ENCODE measurements around the gene RBM38.

The RBM38 gene

GRCh38 chr20:57439993-57440392 is 48.8 kb downstream of the RBM38 start:
- DNase-seq = no peak

DNA sequence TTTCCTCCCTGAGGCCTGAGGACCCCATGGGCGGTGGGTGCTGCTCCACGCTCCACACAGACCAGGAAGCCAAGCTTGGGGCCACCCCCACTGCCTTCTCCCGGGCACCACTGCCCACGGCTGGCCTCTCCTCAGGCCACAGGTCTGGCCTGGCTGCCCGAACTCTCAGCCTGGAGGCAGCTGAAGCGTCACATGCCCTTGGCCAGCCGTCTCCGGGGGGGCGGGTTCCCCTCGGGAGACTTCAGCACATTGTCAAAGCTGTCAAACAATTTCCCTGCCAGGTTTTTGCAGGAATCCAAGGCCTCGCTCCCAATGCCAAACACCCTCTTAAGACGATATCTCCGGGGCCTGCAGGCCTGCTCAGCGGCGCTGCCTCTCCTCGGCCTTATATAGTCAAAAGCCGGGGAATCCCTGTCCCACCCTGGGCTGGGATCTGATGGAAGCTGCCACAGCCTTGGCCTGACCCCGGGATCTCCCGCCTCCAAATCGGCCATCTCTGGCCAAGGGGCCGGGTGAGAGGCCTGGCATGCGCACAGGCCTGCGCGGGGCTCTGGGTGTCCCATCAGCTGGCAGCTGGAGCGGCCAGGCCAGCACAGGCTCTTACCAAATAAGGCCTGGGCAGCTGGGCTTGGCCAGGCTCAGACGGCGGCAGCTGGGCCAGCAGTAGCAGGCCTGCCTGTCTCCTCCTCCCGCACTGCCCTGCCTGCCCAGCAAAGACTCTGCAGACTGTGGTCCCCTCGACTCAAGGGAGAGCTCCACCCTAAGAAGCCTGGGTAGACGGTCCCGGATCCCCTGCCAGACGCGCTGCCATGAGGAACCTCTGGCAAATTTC is 49.7 kb downstream of the RBM38 start:
- DNase-seq = no peak

- DNase-seq = no peak
Measured at GRCh38 chr20:57441510-57442154, 50.4 kb downstream of the RBM38 start.

- DNase-seq = no peak
Measured at GRCh38 chr20:57442158-57442887, 51.1 kb downstream of the RBM38 start.

DNA sequence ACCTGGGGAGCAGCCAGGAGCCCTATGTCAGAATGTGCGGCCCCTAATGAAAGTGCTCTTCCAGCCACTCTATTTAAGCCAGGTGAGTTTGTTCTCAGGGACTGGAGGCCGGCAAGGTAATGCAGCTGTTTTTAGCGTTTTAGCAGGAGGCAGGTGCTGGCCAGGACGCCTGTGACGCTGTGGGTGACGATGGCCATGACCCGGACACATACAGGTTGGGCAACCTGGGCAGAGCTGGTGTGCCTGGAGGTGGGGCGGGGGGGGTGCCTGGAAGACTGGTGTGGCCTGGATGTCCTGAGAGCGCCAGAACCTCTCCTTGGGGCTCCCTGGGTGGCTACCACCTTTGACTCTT is 51.7 kb downstream of the RBM38 start:
- DNase-seq = no peak

GRCh38 chr20:57443349-57444265 is 52.4 kb downstream of the RBM38 start:
- no peak for DNase-seq

GRCh38 chr20:57444394-57445048 is 53.3 kb downstream of the RBM38 start:
- DNase-seq = no peak

DNA sequence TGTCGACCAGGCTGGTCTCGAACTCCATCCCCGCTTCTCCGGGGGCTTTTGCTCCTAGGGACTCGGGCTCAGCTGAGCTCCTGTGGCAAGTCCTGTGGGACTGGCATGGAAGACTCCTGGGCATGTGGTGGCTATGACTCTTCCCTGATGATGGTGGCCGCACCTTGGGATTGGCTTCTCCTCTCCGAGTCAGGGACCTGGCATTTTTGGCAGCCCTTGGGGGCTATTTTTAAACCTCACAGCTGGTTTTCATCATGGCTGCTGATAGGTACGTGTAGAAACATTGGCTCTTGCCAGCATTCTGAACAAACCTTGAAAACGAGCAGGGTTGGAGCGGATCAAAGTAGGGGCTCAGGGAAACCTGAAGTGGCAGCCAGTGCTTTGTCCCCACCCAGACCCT is 54.1 kb downstream of the RBM38 start:
- DNase-seq = no peak

DNA sequence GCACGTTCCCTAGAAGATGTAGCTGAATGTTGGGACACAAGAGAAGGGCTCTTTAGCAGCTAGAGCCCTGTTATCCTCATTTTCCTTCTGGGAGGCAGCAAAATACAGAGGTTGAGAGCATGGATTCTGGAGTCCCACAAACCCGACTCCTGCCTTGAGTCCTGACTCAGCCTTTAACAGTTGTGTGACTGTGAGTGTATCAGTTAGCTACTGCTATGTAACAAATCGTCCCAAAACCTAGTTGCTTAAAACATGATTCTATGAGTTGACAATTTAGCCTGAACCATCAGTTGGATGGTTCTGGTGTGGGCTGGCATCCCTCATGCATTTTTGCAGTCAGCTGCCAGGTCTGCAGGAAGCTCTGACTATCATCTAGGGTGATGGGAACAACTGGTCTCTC is 54.6 kb downstream of the RBM38 start:
- DNase-seq = no peak

DNA sequence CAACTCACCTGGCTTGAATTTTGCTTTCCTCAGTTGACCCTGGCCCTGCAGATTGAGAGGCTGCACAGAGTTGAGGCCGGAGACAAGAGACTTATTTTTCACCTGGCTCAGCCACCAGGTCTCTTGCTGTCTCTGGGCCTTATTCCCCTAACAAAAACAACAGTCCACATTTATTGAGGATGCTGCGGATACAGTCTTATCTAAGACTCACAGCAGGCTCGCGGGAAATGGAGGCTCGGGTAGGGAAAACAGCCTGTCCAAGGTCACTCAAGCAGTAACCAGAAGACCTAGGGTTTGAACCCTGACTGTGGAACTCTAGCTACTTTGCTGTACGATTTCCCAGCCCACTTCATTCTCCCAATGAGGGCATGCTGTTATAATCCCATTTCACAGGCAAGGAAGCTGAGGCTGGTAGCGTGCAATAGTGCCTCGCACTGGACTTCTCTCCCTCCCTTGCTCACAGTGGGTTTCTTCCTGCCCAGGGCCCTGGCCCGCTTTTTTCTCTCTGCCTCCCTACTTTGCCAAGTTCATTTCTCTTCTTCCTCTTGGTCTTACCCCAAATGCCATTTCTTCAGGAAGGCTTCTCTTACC is 57.7 kb downstream of the RBM38 start:
- DNase-seq = no peak

DNA sequence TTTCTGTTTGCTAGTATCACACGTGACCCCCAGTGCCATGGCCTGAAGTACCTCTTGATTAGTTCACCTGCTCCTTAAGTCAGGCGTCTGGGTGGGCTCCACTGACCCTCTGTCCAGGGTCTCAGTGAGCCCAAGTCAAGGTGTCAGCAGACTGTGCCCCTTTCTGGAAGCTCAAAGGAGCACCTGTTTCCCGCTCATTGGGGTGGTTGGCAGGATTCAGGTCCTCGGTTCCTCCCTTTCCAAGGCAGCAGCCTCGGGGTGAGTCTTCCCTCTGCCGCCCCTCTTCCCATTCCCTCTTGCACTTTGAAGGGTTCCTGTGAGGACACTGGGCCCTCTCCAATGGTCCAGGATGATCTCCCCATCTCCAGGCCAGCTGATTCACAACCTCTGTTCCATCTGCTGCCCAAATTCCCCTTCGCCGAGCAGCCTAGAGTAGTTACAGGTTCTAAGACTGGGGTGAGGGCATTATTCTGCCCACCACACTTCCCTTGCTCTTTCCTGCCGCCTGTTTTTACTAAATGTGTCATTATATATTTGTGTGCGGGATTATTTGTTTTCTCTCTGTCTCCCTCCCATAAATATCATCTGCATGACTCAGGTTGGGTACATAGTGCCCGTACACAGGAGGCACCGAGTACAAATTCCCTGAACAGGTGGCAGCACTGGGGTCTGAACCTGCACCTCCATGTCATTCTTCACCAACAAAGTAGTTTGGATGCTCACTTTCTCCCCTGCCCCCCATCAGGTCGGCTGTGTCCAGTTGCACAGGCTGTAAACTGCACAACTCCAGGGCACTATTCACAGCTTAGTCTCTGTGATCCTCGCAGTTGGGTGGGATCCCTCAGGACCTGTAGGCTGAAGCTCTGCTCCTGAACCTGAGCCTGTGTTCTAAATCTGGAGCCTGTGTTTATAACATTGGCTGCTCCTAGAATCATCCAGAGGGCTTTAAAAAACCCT is 58.5 kb downstream of the RBM38 start:
- no peak for DNase-seq

GRCh38 chr20:57450419-57450818 is 59.2 kb downstream of the RBM38 start:
- no peak for DNase-seq

DNA sequence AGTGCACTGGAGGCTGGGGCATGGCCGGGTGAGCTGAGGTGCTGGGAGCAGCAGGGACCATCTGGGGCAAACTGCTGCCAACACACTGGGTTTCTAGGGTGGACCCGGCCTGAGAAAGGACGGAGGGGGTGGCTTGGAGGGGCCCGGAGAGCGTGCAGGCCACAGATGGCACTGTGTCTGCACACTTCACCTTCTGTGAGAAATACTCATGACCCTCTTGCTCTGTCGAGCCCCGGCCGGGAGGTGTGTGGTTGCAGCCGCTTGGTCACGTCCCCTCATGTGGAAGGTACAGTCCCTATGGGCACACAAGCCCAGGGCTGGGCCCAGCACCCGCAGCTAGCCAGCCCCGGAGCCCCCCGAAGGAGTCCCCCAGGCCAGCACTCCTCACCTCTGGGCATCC is 59.7 kb downstream of the RBM38 start:
- DNase-seq = no peak

- DNase-seq = no peak
Measured at GRCh38 chr20:57451431-57451794, 60.2 kb downstream of the RBM38 start.

DNA sequence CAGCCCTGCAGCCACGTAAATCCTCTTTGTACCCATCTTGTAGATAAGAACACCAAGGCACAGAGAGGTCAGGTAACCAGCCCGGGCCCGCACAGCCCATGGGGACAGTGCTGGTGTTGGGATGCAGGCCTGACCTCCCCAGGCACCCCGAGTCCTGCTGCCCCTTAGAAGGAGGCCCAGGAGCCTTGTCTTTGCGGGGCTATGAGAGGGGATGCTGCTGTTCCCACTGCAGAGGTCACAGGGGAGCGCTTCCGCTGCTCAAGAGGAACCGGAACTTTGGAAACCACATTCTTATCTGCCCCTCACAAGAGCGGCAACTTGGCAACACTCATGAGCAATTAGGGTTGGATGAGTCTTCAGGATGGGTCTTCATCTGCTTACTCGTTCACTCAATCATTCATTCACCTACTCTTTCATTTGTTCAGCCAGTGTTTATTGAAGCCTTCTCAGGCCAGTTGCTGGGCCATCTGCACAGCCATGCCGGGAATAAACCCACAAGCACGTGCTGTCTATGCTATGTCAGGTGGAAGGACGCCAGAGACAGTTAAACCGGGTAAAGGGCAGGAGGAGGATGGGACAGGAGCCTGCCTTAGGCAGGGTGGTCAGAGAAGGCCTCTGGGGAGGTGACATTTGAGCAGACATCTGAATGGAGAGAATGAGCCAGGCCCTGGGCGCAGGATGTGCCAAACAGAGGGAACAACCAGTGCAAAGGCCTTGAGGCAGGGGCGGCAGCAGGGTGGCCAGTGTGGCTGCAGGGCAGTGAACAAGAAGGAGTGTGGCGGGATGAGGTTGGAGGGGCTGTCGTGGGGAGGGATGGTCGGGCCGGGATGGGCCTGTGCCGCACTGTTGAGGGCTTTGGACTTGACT is 60.8 kb downstream of the RBM38 start:
- no peak for DNase-seq

GRCh38 chr20:57455386-57455785 is 64.2 kb downstream of the RBM38 start:
- DNase-seq = no peak

- DNase-seq = no peak
Measured at GRCh38 chr20:57456116-57456515, 64.9 kb downstream of the RBM38 start.

GRCh38 chr20:57457243-57458095 is 66.3 kb downstream of the RBM38 start:
- no peak for DNase-seq

Measured in stimulated activated CD8-positive, alpha-beta memory T cell treated with anti-CD3 and anti-CD28 coated beads, Interleukin-4, amount 100 ng/mL, for 48 hours (primary cell).